ENCODE data around the gene C1orf141.

DNA sequence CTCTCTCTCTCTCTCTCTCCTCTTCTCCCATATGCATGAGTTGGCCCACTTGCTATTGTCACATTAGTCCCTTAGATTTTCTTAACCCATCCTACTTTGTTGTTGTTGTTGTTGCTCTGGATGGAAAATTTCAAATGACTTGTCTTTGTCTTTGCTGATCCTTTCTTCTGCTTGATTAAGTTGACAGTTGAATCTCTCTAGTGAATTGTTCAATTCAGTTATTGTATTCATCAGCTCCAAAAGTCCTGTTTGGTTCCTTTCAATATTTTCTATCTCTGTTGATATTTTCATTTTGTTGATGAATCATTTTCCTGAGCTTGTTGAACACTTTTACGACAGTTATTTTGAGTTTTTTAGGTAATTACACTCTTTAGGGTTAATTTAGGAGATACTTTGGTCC lies 62.0 kb downstream of the C1orf141 start:
- TF ChIP-seq EZH2phosphoT487 (IDR thresholded peaks at IDR 0.05; ENCODE audit: insufficient read depth, low read depth): no peak
- TF ChIP-seq EZH2 (IDR thresholded peaks at IDR 0.05; ENCODE audit: insufficient read depth, poor library complexity, severe bottlenecking): no peak
